SKM-1 treated with dmso at 0.1 percent for 144 hours (cell line): Measurements from ENCODE around the gene CTDP1.
A peak's percentile ranks its signal among the peaks of the same experiment; 100 is the strongest.
"Not testable (repeated sequence)": the region's sequence is repeated elsewhere in the genome, so short reads cannot be mapped to it uniquely, and the experiment has no call there.

Experiments
- DNase-seq: peaks from one replicate; lab custom pipeline; 2025; ENCODE audit not compliant: unreplicated experiment; lab: John Stamatoyannopoulos, UW

The CTDP1 gene

DNA sequence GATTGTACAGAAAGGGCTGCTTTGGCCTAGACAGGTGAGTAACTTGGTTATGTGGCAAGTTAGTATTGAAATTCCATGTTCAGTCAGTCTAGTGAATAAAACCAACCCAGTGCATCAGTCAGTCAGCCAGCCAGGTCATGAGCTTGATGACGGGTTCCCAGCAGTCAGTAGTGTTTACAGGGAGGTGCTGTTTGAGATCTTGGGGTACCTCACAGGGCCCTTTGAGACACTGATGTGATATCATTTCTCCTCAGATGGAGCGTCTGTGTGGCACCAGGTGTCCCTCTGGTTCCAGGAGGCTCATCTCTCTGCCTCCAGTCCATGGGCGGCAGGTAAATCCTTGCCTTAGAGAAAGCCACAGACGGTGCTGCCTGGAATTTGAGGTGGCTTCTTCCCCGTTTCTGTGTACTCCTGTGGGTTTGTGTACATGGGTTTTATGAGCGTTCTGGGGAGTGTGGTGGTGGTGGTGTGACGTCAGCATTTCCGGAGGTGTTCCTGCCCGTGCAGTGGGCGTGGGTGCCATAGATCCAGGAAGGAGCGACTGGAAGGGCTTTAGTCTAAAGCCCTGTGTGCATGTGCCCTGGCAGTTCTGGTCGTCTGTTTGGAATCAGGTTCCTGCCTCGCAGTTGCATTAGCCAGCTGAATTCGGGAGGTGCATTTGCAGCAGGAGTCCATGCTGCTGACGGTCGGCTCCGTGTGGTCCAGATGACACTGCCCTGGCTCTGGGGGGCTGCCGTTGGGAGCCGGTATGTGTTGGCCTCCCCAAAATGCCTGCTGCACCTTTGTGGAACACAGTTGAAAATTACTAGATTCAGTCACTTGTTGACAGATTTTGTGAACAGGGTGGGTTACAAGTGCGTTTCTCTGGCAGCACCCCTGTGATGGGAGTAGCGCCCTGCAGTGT lies 2.1 kb downstream of the CTDP1 start:
- DNase-seq = no peak

DNA sequence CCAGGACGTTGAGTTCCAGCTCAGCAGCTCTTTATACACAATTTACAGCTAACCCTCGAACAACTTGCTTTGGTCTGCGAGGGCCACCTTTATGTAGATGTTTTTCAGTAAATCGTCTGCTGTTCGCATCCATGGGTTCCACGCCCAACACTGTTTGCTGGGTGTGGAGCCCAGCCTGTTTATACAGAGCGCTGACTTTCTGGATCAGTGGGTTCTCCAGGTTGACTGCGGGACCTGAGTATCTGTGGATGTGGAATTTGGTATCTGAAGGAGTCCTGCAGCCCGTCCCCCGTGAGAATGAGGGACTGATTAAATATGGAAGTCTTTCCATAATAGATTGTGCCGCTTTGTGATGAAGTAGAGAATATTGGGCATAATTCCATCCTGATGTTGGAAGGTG lies 2.9 kb downstream of the CTDP1 start:
- no peak for DNase-seq

DNA sequence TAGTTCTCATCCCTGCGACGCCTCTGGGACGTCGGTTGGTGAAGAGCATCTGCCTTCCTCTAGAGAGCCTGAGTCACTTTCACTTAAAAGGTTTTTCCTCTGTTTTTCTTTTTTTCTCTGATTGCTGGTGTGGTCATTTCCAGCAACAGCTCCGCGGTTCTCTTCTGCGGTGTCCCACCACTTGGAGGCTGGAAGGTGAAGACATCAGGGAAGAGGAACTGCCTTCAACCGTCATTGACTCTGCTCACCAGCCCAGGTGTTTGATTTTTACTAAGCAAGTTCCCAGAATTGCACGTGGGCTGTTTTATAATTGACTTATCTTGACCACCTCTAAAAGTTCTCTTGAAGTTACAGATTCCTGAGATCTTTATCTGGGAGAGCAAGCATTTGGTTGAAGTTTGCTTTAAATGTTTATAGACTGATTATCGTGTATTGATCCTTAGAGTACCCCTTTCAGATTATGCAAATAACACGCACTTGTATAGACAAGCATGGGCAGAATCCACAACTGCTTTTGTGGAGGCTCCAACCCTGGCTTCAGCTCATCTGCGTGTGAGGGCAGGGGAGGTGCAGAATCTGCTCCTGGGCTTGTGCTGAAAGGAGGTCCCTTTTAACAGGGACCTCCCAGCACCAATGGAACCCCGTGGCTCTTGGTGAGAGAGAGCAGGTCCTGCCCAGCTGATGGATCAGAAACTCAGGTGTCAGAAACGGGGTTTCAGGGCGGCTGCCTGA lies 3.5 kb downstream of the CTDP1 start:
- peak; percentile 90 for DNase-seq

DNA sequence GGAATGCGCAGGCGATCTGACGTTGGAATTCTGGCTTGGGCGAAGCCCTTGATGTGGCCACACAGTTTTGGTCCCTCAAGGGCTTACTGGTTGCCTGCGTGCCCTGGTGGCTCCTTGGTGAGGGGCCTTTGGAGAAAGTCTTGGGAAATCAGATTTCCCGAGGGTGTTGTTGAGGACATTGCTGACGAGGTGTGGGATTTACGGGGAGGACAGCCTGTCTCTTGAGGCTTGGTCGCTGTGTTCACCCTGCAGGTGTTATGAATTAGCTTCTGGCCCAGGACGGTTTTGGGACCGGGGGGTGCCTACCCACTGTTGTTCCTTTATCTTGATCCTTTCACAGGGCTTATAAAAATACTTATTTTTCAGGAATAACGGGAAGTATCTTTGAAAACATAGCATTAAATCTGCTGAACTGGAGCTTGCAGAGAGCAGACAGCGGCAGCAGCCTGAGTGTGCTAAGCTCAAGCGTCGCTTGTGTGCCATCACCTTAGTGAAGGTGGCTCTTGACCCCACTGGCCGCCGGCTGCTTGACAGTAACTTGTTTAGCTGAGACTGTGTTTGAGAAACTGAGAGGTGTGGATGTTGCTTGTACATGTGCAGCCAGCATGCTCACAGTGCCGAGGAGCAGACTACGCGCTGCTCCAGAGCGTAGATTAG lies 4.2 kb downstream of the CTDP1 start:
- DNase-seq = no peak

DNA sequence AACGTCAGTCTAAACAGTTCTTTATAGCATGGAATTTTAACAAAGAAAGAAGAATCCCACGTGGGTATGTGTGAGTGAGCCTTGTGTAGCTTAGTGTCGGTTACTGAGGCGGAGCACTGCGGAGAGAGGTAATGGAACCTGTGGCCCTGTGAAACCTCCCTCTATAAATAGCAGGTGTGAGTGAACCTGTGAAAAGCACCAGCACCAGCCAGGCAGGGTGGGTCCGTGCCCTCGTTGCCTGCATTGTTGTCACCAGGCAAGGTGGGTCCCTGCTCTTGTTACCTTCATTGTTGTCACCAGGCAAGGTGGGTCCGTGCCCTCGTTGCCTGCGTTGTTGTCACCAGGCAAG lies 4.7 kb downstream of the CTDP1 start:
- DNase-seq = no peak

DNA sequence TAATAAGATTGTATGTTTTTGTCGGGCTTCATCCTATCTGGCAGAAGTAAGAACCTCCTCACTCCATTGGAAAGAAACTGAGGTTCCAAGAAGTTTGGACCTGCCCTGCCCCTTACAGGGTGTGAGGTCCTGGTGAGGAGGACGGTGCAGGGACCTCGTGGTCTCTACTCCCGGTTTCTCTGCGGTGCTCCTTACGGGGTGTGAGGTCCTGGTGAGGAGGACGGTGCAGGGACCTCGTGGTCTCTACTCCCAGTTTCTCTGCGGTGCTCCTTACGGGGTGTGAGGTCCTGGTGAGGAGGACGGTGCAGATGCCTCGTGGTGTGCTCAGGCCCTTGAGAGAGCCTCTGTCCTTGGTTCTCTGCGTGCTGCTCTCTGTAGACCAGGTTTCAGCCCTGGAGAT lies 5.2 kb downstream of the CTDP1 start:
- DNase-seq = no peak

DNA sequence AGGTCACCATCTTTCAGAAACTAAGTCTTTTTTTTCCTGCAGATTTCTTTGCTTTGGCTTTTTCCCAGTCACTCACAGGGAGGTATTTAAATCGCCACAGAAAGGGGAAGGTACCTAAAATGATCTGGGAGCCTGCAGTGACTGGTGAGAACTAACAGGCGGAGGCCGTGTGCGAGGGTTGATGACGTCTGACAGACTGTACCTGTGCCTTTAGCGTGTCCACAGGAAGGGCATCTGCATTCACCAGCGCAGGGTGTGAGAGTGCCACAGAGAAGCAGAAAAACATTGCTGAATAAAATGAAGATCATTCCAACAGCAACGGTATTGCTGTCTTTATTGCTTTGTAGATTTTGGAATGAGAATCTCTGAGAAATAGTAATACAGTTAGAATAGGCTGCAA lies 5.7 kb downstream of the CTDP1 start:
- no peak for DNase-seq

DNA sequence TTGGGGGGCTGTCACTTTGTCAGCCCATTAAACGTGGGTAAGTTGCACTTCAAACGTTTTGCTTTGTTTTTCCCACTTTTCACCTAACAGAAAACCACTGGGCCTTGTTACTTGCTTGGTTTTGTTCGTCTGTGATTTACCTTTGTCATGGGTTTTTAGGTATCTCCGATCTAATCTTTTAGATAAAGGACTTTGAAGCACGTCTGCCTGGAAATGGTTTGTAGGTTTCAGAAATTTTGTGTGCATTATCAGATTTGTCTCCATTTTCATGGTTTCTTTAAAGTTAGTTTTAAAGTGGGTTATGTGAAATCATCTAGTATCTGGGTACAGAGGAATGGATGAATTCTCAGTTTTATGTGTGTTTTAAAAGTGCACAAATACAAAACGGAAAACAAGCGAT lies 6.4 kb downstream of the CTDP1 start:
- DNase-seq = no peak

DNA sequence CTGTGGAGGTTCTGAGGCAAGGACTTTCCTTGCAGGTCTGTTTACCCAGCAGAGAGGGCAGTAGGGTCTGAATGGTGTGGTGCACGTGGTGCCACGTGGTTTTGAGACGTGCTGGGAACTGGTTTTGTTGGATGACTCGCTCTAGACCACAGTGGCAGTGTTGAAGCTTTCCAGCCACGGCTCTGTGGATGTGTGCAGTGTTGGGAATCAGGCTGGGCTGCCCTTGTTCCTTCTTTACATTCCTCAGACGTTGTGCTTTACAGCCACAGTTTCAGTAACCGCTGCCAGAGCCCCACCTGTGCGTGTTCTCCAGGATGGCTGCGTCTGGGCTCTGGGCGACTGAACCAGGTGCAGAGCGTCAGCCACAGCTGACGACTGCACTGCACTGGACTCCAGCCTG lies 8.2 kb downstream of the CTDP1 start:
- DNase-seq = no peak

DNA sequence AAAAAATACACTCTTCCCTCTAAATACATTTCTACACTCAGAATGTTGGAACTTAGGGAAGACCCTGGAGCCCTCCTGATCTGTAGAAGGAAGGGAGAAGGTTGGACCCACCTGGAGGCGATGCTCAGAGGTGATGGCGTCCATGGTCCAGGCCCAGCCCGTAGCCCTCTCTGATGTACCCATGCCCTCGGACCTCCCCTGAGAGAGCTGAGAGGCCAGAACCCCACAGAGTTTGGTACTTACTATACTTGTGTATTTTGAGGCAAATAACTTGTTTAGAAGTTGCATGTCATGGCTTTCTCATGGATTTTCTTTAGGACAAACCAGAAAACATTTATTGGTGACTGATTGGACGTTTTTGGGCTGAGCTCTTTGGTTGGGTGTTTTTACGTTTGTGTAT lies 10.5 kb downstream of the CTDP1 start:
- DNase-seq = no peak

DNA sequence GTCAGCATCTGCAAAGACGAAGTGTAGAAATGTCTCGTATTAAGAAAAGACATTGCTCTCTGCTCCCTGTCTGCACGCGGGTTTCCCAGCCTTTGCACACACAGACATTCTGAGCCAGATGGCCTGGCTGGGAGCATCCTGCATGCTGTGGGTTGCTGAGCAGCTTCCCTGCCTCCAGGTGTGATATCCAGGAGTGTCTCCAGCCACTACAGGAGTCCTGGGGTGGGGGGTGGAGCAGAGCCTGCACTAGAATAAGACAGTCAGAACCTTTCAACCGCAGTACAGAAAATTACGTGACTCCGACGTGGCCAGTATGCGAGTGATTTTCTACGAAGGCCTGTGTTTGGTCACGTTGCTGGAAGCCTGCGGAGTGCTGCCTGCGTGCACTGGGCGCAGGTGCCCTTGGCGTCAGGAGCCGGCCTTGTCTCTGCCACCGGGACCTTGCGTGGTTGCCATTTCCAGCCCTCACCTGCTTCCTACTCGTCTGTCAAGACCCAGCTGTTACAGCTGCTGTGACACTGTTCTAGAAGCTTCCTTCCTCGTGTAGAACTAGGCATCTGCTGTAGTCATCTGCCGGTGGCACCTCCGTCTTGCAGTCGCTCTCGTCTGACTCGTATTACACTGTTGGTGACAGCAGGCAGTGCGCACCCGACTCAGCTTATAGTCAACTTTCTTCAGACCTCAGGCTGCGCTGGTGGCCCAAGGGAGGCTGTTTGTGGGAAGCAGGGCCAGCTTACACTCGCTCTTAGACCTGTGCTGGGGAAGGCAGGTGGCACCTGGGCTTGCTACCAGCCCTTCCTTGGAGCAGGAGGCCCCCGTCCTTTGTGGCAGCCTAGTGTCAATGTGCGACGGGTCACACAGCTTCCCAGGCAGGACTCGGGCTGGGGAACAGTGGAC lies 11.2 kb downstream of the CTDP1 start:
- DNase-seq = no peak

DNA sequence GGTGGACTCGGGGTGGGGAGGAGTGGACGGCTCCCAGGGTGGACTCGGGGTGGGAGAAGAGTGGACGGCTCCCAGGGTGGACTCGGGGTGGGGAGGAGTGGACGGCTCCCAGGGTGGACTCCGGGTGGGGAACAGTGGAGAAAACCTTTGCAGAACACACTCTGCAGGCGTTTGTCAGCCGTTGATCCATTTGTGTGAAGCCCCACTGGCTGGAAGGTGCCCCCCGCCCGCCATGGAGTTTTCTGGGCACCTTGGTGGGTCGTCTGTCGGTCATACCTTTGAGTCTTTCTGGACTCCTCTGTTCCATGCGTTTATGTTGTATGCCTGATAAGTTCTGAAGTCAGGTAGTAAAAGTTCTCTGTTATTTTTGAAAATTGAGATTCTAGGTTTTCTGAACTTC lies 12.5 kb downstream of the CTDP1 start:
- no peak for DNase-seq

DNA sequence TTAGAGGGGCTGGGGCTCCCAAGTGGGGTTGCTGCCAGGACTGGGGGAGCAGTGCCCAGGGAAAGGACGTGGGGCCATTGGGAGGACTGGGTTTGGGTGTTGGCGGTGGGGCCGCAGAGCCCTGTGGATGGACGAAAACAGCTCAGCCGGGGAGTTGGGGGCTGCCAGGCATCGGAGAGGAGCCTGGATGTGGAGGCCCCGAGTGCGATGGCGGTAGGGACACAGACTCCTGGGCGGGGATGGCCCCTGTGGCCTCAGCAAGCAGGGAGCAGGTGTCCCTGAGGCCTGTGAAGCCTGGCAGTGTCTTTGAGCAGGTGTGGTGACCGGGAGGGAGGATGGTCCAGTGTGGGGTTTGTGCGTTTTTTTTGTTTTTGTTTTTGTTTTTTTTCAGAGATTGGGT lies 13.3 kb downstream of the CTDP1 start:
- no peak for DNase-seq

DNA sequence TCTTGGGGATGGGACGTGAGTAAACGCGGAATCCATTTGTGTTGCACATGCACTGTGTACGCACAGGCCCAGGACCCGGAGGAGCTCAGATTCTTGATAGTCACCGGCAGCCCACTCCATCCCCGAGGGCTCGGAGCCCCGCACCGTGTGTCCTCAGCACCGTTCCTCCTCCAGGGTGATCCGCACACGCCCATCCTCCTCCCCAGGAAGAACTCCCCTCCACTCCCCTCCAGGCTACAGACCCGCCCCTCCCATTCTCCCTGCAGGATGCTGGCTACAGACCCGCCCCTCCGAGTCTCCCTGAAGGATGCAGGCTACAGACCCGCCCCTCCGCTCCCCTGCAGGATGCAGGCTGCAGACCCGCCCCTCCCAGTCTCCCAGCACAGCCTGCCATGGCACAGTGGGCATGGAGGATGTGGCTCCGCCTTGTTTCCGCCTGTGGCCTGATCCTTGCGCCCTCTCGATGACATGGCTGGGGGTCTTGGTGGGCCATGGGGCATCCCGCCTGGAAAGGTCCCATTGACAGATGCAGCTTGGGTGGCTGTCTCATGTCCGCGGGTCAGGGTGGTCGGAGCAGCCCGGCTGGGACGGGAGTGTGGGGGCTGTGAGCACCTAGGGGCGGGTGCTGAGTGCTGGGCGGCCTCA lies 14.1 kb downstream of the CTDP1 start:
- no peak for DNase-seq

DNA sequence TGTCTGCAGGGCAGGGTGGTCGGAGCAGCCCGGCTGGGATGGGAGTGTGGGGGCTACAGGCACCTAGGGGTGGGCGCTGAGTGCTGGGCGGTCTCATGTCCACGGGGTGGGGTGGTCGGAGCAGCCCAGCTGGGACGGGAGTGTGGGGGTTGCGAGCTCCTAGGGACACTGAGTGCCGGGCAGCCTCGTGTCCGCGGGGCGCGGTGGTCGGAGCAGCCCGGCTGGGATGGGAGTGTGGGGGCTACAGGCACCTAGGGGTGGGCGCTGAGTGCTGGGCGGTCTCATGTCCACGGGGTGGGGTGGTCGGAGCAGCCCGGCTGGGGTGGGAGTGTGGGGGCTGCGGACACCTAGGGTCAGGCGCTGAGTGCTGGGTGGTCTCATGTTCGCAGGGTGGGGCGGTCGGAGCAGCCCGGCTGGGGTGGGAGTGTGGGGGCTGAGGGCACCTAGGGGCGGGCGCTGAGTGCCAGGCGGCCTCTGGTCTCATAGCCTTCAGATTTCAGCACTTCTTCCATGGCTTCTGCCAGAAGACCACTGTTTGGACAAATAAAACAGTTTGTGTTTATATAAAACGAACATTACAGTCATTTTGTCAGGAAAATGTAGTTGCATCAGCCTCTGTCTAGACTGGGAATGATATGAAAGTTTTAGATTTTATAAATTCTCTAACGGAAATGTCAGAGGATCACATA lies 14.7 kb downstream of the CTDP1 start:
- DNase-seq = not testable (repeated sequence)

DNA sequence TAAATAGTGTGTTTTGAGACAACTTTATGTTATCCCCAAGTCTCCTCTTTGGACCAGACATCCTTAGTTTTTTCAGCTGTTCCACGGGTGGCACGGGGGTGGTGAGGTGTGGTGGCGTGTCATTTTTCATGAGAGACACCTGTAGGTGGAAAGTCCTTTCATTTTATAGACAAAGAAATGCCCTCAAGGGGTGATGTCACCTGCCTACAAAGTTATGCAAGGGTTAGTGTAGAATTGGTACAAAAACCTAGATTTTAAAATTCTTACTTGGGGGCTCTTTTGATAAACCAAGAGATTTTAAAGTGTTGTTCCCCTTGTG lies 15.3 kb downstream of the CTDP1 start:
- DNase-seq = no peak

DNA sequence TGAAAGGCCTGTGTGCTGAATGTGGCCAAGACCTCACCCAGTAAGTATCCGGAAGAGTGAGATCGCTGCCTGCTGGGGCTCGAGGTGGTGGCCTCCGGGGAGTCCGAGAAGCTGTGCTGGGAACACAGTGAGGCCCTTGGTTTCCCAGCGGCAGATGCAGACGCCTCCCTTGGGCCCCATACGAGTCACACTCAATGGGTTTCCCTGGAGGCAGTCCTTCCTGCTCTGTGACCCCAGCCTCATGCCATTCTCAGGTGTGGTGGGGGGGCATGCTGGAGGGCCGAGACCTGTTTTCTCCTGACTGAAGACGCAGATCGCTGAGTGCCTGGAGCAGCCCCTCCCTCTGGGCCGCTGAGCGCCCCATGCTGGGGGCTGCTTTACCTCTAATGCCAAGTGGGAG lies 15.7 kb downstream of the CTDP1 start:
- no peak for DNase-seq

DNA sequence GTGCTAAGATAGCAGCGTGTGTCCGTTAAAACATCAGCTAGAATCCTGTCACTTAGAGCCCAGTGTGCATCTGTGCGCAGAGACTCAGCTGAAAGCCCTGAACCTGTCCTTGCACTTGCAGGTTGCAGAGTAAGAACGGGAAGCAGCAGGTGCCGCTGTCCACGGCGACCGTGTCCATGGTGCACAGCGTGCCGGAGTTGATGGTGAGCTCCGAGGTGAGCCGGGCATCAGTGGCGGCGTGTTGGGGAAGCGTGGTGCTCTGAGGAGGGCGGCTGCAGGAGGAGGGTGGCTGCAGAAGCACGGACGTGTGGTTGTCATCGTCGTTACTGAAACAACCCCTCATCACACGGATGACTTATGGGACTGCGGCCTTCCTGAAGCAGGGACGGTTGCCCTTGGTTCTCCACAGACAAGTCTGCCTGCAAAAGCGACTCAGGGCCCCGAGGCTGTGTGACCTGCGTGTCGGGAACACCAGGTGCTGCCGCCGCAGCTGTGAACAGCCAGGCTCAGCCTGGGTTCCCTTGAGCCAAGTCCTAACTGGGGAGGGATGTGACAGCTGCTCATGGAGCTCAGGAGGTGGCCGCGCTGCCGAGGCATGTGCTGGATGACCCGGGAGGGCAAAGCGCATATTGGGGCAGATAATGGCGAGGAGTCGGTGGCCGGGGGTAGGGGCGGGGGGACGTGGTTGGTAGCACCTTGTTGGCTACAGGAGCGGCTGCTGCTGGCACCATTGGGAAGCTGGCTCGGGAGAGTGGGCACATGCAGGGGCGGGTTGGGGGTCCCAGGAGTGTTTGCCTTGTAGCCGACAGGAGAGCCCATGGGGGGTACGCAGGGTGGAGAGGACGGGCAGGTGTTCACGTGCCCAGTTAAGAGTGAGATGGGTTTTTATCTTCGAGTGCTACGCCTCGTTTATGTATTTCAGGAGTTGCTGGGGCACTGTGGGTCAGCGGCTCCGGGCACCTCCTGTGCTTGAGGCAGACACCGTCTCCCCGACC lies 16.6 kb downstream of the CTDP1 start:
- DNase-seq = no peak

DNA sequence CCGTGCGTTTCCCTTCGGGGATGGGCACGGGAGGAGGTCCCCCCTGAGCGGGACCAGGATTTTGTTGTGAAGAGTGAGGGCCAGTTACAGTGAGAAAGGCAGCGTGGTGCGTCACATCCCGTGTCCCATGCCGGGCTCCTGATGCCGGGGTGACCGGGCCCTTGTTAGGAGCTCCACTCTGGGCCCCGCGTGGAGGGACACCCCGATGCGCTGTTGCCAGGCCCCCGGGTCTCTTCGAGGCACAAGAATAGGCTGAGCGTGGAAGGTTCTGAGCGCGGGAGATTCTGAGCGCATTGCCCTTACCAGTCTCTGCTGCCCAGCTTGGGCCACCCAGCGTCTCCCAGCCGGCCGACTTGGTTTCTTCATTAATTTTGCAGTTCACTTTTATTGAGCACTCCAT lies 17.6 kb downstream of the CTDP1 start:
- DNase-seq = no peak
